HepG2 (cell line): ENCODE data around the gene PTGIS. TPM values are rescaled to one million over a fixed set of nuclear protein-coding genes. Genes with fewer than 3 reads are reported as not detected.
A peak's percentile ranks its signal among the peaks of the same experiment; 100 is the strongest.

ENCODE experiments used
- FOXM1 ChIP-seq: sonication (generic); formaldehyde crosslinking; IDR thresholded peaks from 2 replicates; pipeline ENCODE4 v1.5.0; 2020; ENCODE audit warnings: missing genetic modification reagents
- GABPA ChIP-seq, 2 experiments: IDR thresholded peaks; 2 replicates each; pipeline ENCODE4 v1.6.1; 2011 to 2016; ENCODE audit warnings: low read depth in 2 of 2, low read length in 1 of 2, missing biosample characterization in 1 of 2, missing genetic modification characterization in 1 of 2
- HOXA9 ChIP-seq: sonication (generic); formaldehyde crosslinking; IDR thresholded peaks from 2 replicates; pipeline ENCODE4 v1.8.1; 2022; ENCODE audit warnings: missing genetic modification reagents, mild to moderate bottlenecking, moderate library complexity, borderline replicate concordance
- NCOR1 ChIP-seq: fragments of 200-600 bp; sonication (generic); IDR thresholded peaks from 2 replicates; pipeline ENCODE4 v1.7.0; 2017; ENCODE audit warnings: antibody characterized with exemption, low read length, borderline replicate concordance
- RAD21 ChIP-seq: fragments of 450-650 bp; formaldehyde crosslinking; IDR thresholded peaks from 2 replicates; pipeline ENCODE4 v1.5.0; 2020; ENCODE audit warnings: mild to moderate bottlenecking
- RFXAP ChIP-seq: sonication (generic); formaldehyde crosslinking; IDR thresholded peaks from 2 replicates; pipeline ENCODE4 v1.4.0; 2020; ENCODE audit warnings: missing genetic modification reagents, borderline replicate concordance
- SP1 ChIP-seq, 2 experiments: fragments of 450-650 bp in 1 of 2; sonication (generic) in 1 of 2; formaldehyde crosslinking in 1 of 2; IDR thresholded peaks; 2 replicates each; pipeline versions ENCODE4 v1.4.0 to v1.6.1; 2016 to 2020; ENCODE audit warnings: missing genetic modification reagents in 1 of 2
- U2AF1 ChIP-seq: fragments of 200-400 bp; formaldehyde crosslinking; optimal IDR thresholded peaks from 2 replicates; pipeline ENCODE3; 2017; ENCODE audit warnings: mild to moderate bottlenecking, low read depth, low read length
- YEATS2 ChIP-seq: sonication (generic); formaldehyde crosslinking; IDR thresholded peaks from 2 replicates; pipeline ENCODE4 v1.4.0; 2020; ENCODE audit warnings: missing genetic modification reagents, borderline replicate concordance
- YEATS4 ChIP-seq: sonication (generic); formaldehyde crosslinking; IDR thresholded peaks from 2 replicates; pipeline ENCODE4 v1.4.0; 2020; ENCODE audit warnings: missing genetic modification reagents, borderline replicate concordance
- ZIK1 ChIP-seq: sonication (generic); formaldehyde crosslinking; IDR thresholded peaks from 2 replicates; pipeline ENCODE4 v1.5.0; 2020; ENCODE audit warnings: mild to moderate bottlenecking, low read depth, missing genetic modification reagents, borderline replicate concordance
- ZNF367 ChIP-seq: sonication (generic); formaldehyde crosslinking; IDR thresholded peaks from 2 replicates; pipeline ENCODE4 v1.4.0; 2020; ENCODE audit warnings: missing genetic modification reagents, borderline replicate concordance
- polyA plus RNA-seq, 8 experiments: library from polyadenylated mRNA; depleted of rRNA in 3 of 8; stranded (reverse) in 7 of 8; unstranded in 1 of 8; fragments of >200 nt; fragmentation: Illumina TruSeq in 4 of 8; extraction: Trizol in 4 of 8; gene quantifications; 2 replicates each; pipeline versions ENCODE4 v1.2.1 to v1.2.3, GENCODE V29; 2011 to 2016; ENCODE audit warnings: low read depth in 4 of 8, missing spikeins in 1 of 8, mixed read lengths in 1 of 8; ENCODE audit not compliant: insufficient read depth in 1 of 8
- total RNA-seq, 5 experiments: library from RNA; depleted of rRNA; stranded (reverse); fragments of >200 nt; fragmentation: Illumina TruSeq; extraction: Trizol; gene quantifications; 2 replicates each; pipeline ENCODE4 v1.2.3, GENCODE V29; 2016; ENCODE audit warnings: low read depth in 1 of 5
- TF ChIP-seq, protein P1 (sequence below): sonication (generic); formaldehyde crosslinking; IDR thresholded peaks from 2 replicates; pipeline ENCODE4 v1.9.0; 2021; ENCODE audit warnings: missing genetic modification reagents, borderline replicate concordance
- TF ChIP-seq, protein P2 (sequence below): IDR thresholded peaks from 2 replicates; pipeline ENCODE4 v1.6.1; 2016; ENCODE audit warnings: mild to moderate bottlenecking
- TF ChIP-seq, protein P3 (sequence below): sonication (generic); formaldehyde crosslinking; IDR thresholded peaks from 2 replicates; pipeline ENCODE4 v1.4.0; 2020; ENCODE audit warnings: missing genetic modification reagents
- TF ChIP-seq, protein P4 (sequence below): sonication (generic); formaldehyde crosslinking; IDR thresholded peaks from 2 replicates; pipeline ENCODE4 v1.4.0; 2020; ENCODE audit warnings: missing genetic modification reagents, mild to moderate bottlenecking, borderline replicate concordance
- TF ChIP-seq, protein P5 (sequence below): IDR thresholded peaks from 2 replicates; pipeline ENCODE4 v1.4.0; 2020; ENCODE audit warnings: mild to moderate bottlenecking, missing genetic modification reagents

Gene PTGIS
- total and polyA plus RNA-seq, 2 of the 13 experiments (the other 11 are each of a cell fraction or from before 2014, with no cell fraction given), result not detected

DNA sequence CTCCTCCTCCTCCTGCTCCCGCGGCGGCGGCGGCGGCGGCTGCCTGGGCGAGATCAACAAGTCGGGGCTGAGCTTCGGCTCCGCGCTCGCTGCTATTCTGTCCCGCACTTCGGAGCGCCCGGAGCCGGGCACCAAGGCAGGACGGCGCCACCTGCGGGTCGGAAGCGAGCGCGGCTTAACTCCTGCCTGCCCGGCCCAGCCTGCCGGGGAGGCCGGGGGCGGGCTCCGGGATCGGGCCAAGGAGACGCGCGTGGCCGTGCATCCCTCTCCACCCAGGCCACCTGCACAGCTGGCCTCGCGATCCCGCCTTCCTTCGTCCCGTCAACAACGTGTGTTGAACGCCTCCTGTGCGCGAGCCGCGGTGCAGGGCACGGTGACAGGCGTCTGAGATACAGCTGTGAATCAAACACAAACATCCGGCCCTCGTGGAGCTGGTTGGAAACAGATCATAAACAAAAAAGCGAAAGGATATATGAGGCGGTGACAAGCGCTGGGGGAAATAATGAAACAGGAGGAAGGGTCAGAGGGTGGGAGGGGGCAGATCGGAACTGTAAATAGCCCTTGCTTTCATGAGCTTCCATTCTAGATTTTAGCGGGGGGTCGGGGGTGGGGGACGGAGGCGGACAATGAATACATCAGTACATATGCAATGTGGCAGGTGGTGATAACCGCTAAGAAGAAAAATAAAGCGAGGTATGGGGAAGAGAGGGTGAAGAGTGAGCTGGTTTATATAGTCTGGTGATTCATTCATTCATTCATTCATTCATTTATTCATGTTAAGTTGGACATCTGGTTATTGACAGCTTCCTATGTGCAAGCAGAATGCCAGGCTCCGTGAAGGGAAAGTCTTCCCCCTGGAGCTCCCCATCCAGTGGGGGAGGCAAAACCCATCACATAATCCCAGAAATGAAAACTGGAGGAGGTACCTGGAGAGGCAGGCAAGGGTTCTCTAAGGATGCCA, 83.5 kb downstream of the PTGIS start (continued):
- TF ChIP-seq RFXAP (CRISPR knock-in tag) (0 out of 2 replicates have a peak, but pooled peaks have one; percentile 62), ZNF367 (CRISPR knock-in tag) (no peak), ZIK1 (no peak), RAD21 (CRISPR knock-in tag) (peak; percentile 99), YEATS2 (CRISPR knock-in tag) (0 out of 2 replicates have a peak, but pooled peaks have one; percentile 30), YEATS4 (peak; percentile 19; the same call in 1 of the 2 replicates), FOXM1 (CRISPR knock-in tag) (no peak), NCOR1 (no peak), U2AF1 (no peak), HOXA9 (CRISPR knock-in tag) (0 out of 2 replicates have a peak, but pooled peaks have one; percentile 29), SP1 (IDR thresholded peaks at IDR 0.05) (no peak), SP1 (CRISPR knock-in tag; IDR thresholded peaks at IDR 0.05) (peak; percentile 50), GABPA (IDR thresholded peaks at IDR 0.05; ENCODE audit: low read depth, low read length) (no peak), GABPA (CRISPR knock-in tag; IDR thresholded peaks at IDR 0.05; ENCODE audit: low read depth) (no peak)
- TF ChIP-seq, protein P1, sequence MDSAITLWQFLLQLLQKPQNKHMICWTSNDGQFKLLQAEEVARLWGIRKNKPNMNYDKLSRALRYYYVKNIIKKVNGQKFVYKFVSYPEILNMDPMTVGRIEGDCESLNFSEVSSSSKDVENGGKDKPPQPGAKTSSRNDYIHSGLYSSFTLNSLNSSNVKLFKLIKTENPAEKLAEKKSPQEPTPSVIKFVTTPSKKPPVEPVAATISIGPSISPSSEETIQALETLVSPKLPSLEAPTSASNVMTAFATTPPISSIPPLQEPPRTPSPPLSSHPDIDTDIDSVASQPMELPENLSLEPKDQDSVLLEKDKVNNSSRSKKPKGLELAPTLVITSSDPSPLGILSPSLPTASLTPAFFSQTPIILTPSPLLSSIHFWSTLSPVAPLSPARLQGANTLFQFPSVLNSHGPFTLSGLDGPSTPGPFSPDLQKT, result no peak
- TF ChIP-seq, protein P2, sequence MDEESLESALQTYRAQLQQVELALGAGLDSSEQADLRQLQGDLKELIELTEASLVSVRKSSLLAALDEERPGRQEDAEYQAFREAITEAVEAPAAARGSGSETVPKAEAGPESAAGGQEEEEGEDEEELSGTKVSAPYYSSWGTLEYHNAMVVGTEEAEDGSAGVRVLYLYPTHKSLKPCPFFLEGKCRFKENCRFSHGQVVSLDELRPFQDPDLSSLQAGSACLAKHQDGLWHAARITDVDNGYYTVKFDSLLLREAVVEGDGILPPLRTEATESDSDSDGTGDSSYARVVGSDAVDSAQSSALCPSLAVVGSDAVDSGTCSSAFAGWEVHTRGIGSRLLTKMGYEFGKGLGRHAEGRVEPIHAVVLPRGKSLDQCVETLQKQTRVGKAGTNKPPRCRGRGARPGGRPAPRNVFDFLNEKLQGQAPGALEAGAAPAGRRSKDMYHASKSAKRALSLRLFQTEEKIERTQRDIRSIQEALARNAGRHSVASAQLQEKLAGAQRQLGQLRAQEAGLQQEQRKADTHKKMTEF (CRISPR knock-in tag), result peak; percentile 83; the same call in 1 of the 2 replicates
- TF ChIP-seq, protein P3, sequence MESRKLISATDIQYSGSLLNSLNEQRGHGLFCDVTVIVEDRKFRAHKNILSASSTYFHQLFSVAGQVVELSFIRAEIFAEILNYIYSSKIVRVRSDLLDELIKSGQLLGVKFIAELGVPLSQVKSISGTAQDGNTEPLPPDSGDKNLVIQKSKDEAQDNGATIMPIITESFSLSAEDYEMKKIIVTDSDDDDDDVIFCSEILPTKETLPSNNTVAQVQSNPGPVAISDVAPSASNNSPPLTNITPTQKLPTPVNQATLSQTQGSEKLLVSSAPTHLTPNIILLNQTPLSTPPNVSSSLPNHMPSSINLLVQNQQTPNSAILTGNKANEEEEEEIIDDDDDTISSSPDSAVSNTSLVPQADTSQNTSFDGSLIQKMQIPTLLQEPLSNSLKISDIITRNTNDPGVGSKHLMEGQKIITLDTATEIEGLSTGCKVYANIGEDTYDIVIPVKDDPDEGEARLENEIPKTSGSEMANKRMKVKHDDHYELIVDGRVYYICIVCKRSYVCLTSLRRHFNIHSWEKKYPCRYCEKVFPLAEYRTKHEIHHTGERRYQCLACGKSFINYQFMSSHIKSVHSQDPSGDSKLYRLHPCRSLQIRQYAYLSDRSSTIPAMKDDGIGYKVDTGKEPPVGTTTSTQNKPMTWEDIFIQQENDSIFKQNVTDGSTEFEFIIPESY (CRISPR knock-in tag), result peak; percentile 37; the same call in 1 of the 2 replicates
- TF ChIP-seq, protein P4, sequence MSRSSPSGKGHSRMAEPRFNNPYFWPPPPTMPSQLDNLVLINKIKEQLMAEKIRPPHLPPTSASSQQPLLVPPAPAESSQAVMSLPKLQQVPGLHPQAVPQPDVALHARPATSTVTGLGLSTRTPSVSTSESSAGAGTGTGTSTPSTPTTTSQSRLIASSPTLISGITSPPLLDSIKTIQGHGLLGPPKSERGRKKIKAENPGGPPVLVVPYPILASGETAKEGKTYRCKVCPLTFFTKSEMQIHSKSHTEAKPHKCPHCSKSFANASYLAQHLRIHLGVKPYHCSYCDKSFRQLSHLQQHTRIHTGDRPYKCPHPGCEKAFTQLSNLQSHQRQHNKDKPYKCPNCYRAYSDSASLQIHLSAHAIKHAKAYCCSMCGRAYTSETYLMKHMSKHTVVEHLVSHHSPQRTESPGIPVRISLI (CRISPR knock-in tag), result peak; percentile 38; the same call in 1 of the 2 replicates
- TF ChIP-seq, protein P5, sequence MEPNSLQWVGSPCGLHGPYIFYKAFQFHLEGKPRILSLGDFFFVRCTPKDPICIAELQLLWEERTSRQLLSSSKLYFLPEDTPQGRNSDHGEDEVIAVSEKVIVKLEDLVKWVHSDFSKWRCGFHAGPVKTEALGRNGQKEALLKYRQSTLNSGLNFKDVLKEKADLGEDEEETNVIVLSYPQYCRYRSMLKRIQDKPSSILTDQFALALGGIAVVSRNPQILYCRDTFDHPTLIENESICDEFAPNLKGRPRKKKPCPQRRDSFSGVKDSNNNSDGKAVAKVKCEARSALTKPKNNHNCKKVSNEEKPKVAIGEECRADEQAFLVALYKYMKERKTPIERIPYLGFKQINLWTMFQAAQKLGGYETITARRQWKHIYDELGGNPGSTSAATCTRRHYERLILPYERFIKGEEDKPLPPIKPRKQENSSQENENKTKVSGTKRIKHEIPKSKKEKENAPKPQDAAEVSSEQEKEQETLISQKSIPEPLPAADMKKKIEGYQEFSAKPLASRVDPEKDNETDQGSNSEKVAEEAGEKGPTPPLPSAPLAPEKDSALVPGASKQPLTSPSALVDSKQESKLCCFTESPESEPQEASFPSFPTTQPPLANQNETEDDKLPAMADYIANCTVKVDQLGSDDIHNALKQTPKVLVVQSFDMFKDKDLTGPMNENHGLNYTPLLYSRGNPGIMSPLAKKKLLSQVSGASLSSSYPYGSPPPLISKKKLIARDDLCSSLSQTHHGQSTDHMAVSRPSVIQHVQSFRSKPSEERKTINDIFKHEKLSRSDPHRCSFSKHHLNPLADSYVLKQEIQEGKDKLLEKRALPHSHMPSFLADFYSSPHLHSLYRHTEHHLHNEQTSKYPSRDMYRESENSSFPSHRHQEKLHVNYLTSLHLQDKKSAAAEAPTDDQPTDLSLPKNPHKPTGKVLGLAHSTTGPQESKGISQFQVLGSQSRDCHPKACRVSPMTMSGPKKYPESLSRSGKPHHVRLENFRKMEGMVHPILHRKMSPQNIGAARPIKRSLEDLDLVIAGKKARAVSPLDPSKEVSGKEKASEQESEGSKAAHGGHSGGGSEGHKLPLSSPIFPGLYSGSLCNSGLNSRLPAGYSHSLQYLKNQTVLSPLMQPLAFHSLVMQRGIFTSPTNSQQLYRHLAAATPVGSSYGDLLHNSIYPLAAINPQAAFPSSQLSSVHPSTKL, result peak; percentile 73
